Caco-2 (cell line): ENCODE data around the gene CEP112. TPM values are rescaled to one million over a fixed set of nuclear protein-coding genes. Genes with fewer than 3 reads are reported as not detected.

Source experiments
- BruUV-seq: library from RNA; stranded (reverse); fragments of 400-500 nt; replicated peaks from 2 replicates; lab custom pipeline; 2021; lab: Mats Ljungman, UMichigan
- CTCF ChIA-PET: fragments of 300-600 bp; sonication (Branson Sonifier 250); formaldehyde crosslinking; loops from one replicate; lab custom pipeline; 2022; ENCODE audit warnings: antibody characterized with exemption; lab: Charles Lee
- POLR2A ChIA-PET: fragments of 300-600 bp; sonication (Branson Sonifier 250); formaldehyde crosslinking; loops from one replicate; lab custom pipeline; 2022; ENCODE audit warnings: antibody characterized with exemption; lab: Charles Lee
- DNase-seq, 2 experiments: peaks; one replicate each; pipeline versions ENCODE4 v3.0.0 to v3.0.0-alpha.2; 2020 to 2022
- H3K27me3 ChIP-seq: replicated peaks from 2 replicates; pipeline ENCODE4 v1.6.0; 2011; ENCODE audit warnings: low read length; ENCODE audit not compliant: control insufficient read depth, insufficient read depth
- H3K36me3 ChIP-seq: 2 replicates; pipeline ENCODE4 v1.5.1; 2011; ENCODE audit warnings: low read length; ENCODE audit not compliant: control insufficient read depth, insufficient read depth
- H3K4me1 ChIP-seq: fragments of 250-450 bp; sonication (Bioruptor Pico); 2 replicates; pipeline ENCODE4 v1.5.1; 2020; ENCODE audit warnings: mild to moderate bottlenecking
- H3K4me3 ChIP-seq: 2 replicates; pipeline ENCODE4 v1.5.1; 2011; ENCODE audit warnings: low read depth, mild to moderate bottlenecking, control low read depth, low read length
- H3K9me3 ChIP-seq: fragments of 250-450 bp; sonication (Bioruptor Pico); 2 replicates; pipeline ENCODE4 v1.5.1; 2020; ENCODE audit warnings: mild to moderate bottlenecking, moderate library complexity
- H3K27ac Mint-ChIP-seq: one replicate; pipeline ENCODE4 v1.8.0; 2022; ENCODE audit warnings: mixed read lengths; ENCODE audit not compliant: unreplicated experiment
- H3K27me3 Mint-ChIP-seq: one replicate; pipeline ENCODE4 v1.8.0; 2022; ENCODE audit warnings: mixed read lengths; ENCODE audit not compliant: insufficient read depth, unreplicated experiment
- H3K36me3 Mint-ChIP-seq: one replicate; pipeline ENCODE4 v1.8.0; 2022; ENCODE audit warnings: mild to moderate bottlenecking, mixed read lengths; ENCODE audit not compliant: insufficient read depth, unreplicated experiment
- H3K4me1 Mint-ChIP-seq: one replicate; pipeline ENCODE4 v1.8.0; 2022; ENCODE audit warnings: low read depth, mixed read lengths; ENCODE audit not compliant: unreplicated experiment
- H3K4me3 Mint-ChIP-seq: one replicate; pipeline ENCODE4 v1.8.0; 2022; ENCODE audit warnings: mild to moderate bottlenecking, moderate library complexity, mixed read lengths; ENCODE audit not compliant: unreplicated experiment
- H3K9me3 Mint-ChIP-seq: one replicate; pipeline ENCODE4 v1.8.0; 2022; ENCODE audit warnings: mixed read lengths; ENCODE audit not compliant: unreplicated experiment
- intact Hi-C: fragments of 100-400 bp; cut with micrococcal nuclease; formaldehyde crosslinking; loops from one replicate; pipeline ENCODE4 v1.10.0; 2022; ENCODE audit not compliant: unreplicated experiment
- total RNA-seq: library from RNA; stranded (reverse); gene quantifications from 2 replicates; pipeline ENCODE4 v1.2.3, GENCODE V29; 2022
- TF ChIP-seq, protein P1 (sequence below), 2 experiments: fragments of 200-600 bp in 1 of 2; IDR thresholded peaks; 1 replicate in 1 of 2; 2 replicates in 1 of 2; pipeline versions ENCODE4 v1.5.1 to v1.8.0; 2011 to 2022; ENCODE audit warnings: antibody characterized with exemption in 1 of 2, control low read depth in 1 of 2, inconsistent platforms in 1 of 2, low read depth in 1 of 2, low read length in 1 of 2, mild to moderate bottlenecking in 1 of 2, moderate library complexity in 1 of 2; ENCODE audit not compliant: insufficient read depth in 1 of 2, severe bottlenecking in 1 of 2, unreplicated experiment in 1 of 2

Gene CEP112
- total RNA-seq, 1 experiment from 2014 or later = 4.7 TPM

DNA sequence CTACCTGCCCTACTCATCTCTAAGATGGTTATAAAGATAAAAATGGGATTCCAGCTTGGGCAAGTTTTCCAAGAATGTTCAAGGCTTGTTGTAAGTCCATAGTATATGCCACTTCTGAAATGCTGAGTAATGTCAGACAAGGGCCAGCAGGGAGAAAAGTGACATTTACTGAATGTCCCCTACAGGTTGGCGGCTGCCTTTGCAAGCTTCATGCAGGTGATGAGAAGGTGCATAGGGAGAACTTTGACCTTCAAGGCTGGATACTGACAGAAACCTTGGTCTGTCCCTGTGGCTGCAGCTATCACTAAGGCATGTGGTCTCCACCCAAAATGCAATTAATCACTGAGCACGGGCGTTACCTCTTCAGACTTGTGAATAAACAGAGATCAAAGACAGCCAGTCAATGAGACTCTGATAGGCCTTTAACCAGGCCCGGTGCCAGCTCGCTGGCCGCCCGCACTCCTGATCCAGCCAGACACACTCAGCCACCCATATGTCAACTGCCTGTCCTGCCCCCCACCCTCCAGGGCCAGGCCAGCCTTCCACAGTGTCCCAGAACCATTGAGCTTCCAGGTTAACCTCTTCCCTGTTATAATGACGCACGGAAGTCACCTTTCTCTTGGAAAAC is 603.6 kb downstream of the CEP112 start:
- ChIA-PET CTCF (interaction anchor here (0.9 to 1.6 kb wide), 5 partner anchors 11 to 206 kb away, joined by 3 to 5 read pairs (median 5); no protein-coding TSS in a partner anchor), POLR2A (no interaction called here)
- Histone ChIP-seq H3K4me1 (peaks cover 61% of the 10 kb centered on the region), H3K36me3 (no peaks in the 10 kb centered on the region; the same call in 1 of the 2 replicates), H3K4me3 (no peak overlapping the region), H3K27me3 (no peaks in the 10 kb centered on the region), H3K9me3 (no peaks in the 10 kb centered on the region)
- peak overlapping the region; percentile 99 for H3K27ac Mint-ChIP-seq
- no peaks in the 10 kb centered on the region for H3K27me3 Mint-ChIP-seq
- peaks cover 12% of the 10 kb centered on the region for H3K36me3 Mint-ChIP-seq
- BruUV-seq = no TSS peak
- H3K9me3 Mint-ChIP-seq = no peaks in the 10 kb centered on the region
- H3K4me1 Mint-ChIP-seq = peaks cover 50% of the 10 kb centered on the region
- TF ChIP-seq, protein P1, sequence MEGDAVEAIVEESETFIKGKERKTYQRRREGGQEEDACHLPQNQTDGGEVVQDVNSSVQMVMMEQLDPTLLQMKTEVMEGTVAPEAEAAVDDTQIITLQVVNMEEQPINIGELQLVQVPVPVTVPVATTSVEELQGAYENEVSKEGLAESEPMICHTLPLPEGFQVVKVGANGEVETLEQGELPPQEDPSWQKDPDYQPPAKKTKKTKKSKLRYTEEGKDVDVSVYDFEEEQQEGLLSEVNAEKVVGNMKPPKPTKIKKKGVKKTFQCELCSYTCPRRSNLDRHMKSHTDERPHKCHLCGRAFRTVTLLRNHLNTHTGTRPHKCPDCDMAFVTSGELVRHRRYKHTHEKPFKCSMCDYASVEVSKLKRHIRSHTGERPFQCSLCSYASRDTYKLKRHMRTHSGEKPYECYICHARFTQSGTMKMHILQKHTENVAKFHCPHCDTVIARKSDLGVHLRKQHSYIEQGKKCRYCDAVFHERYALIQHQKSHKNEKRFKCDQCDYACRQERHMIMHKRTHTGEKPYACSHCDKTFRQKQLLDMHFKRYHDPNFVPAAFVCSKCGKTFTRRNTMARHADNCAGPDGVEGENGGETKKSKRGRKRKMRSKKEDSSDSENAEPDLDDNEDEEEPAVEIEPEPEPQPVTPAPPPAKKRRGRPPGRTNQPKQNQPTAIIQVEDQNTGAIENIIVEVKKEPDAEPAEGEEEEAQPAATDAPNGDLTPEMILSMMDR (IDR thresholded peaks at IDR 0.05; ENCODE audit: insufficient read depth in 1 of 2, low read depth in 1 of 2, low read length in 1 of 2, severe bottlenecking in 1 of 2, unreplicated experiment in 1 of 2) = peak; percentile 71 to 73
- intact Hi-C loops = loop anchor here (1.0 to 2.0 kb wide), 5 partner anchors 27 to 294 kb away; partner anchors contain the start of gene AXIN2
- peak overlapping the region; percentile 5 for H3K4me3 Mint-ChIP-seq
- peak; percentile 90 to 96 for DNase-seq

DNA sequence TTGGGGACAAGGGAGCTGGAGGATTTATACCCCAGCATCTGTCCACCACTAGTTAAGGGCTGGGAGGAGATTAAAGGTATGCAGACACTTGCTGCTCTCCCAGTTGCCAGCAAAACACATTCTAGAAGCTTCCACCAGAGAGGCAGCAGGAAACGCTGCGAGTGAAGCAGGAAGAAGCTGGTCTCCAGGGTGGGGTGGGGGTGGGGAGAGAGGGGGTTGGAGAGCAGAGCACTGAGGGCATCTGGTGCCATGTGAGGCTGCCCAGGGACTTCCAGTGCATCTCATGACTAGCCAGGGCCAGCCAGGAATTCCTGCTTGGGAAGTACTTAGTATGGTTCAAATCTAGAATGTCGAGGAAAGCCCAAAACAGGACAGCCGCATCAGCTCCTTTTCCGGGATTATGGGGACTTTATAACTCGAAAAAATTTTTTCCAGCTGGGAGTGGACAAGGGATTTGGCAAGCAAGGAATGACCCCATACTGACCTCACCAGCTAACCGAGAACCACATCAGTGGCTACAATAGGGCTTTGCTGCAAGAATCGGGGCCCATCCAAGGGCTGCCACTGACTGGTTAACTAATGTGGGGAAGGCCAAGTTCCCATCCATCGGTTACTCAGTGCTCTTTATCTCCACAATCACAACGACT is 604.3 kb downstream of the CEP112 start:
- Mint-ChIP-seq H3K4me1 (peaks cover 43% of the 10 kb centered on the region), H3K4me3 (peak overlapping the region; percentile 5), H3K27ac (peak overlapping the region; percentile 99), H3K36me3 (peaks cover 6% of the 10 kb centered on the region), H3K27me3 (no peaks in the 10 kb centered on the region), H3K9me3 (no peaks in the 10 kb centered on the region)
- TF ChIP-seq, protein P1 (IDR thresholded peaks at IDR 0.05; ENCODE audit: insufficient read depth in 1 of 2, low read depth in 1 of 2, low read length in 1 of 2, severe bottlenecking in 1 of 2, unreplicated experiment in 1 of 2) = no peak
- ChIA-PET CTCF (interaction anchor here (0.5 to 1.6 kb wide), 6 partner anchors 10 to 206 kb away, joined by 3 to 5 read pairs (median 4); no protein-coding TSS in a partner anchor), POLR2A (no interaction called here)
- no peaks in the 10 kb centered on the region for H3K9me3 ChIP-seq
- BruUV-seq = no TSS peak
- no peak for DNase-seq
- H3K27me3 ChIP-seq = no peaks in the 10 kb centered on the region
- intact Hi-C loops = loop anchor here (1.0 to 2.0 kb wide), 5 partner anchors 26 to 293 kb away; partner anchors contain the start of gene AXIN2
- H3K4me1 ChIP-seq = peaks cover 55% of the 10 kb centered on the region
- H3K36me3 ChIP-seq = no peaks in the 10 kb centered on the region; the same call in 1 of the 2 replicates
- H3K4me3 ChIP-seq = no peak overlapping the region

DNA sequence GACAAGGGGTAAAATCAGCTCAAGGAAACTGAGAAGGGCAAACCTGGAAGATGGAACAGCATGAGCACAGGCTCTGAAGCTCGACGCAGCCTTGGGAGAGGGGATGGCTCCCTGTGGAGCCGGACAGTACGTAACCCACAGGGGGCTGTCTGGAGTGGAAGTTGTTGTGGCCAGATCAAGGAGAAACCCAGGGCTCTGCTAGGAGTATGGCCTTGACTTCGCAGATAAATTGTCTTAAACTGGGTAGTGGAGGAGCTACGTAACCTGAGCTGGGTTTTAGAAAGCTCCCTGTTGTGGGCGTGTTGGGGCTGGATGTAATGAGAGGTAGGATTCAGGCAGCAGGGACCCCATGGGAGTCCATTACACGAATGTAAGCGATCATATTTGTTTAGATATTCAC is 605.0 kb downstream of the CEP112 start:
- Mint-ChIP-seq H3K27me3 (no peaks in the 10 kb centered on the region), H3K4me1 (peaks cover 39% of the 10 kb centered on the region), H3K36me3 (peaks cover 6% of the 10 kb centered on the region), H3K9me3 (no peaks in the 10 kb centered on the region), H3K4me3 (peak overlapping the region; percentile 44), H3K27ac (peak overlapping the region; percentile 99)
- Histone ChIP-seq H3K36me3 (no peaks in the 10 kb centered on the region; the same call in 1 of the 2 replicates), H3K4me3 (no peak overlapping the region), H3K9me3 (no peaks in the 10 kb centered on the region), H3K27me3 (no peaks in the 10 kb centered on the region), H3K4me1 (peaks cover 47% of the 10 kb centered on the region)
- ChIA-PET CTCF (interaction anchor here (1.6 kb wide), 1 partner anchor 9 kb away, joined by 5 read pairs; no protein-coding TSS in a partner anchor), POLR2A (no interaction called here)
- TF ChIP-seq, protein P1 (IDR thresholded peaks at IDR 0.05; ENCODE audit: insufficient read depth in 1 of 2, low read depth in 1 of 2, low read length in 1 of 2, severe bottlenecking in 1 of 2, unreplicated experiment in 1 of 2) = no peak
- no TSS peak for BruUV-seq
- no peak for DNase-seq
- intact Hi-C loops = no loop called here
